Measurements from ENCODE around the gene FSD1L. TPM values are rescaled to one million over a fixed set of nuclear protein-coding genes. Genes with fewer than 3 reads are reported as not detected.

FSD1L gene
- total RNA-seq, 1 experiment from 2014 or later: 5.5 TPM

DNA sequence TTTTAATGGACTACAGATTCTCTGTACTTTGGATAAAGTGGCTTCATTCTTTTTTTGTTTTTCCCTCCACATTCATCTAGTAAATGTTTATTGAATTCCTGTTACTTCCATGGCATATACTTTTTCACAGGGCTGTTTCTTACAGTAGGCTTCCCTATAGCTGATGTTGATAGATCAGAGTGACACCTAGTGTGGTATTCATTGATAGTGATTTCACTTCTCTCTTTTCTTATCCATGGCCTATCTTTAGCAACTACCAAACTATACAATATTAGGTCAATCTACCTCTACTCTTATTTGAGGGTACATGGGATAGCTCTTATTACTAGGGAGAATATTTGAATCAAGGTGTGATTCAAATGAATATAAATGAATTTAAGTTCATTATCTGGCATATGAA, 35.8 kb downstream of the FSD1L start:
- Histone ChIP-seq H3K9ac (ENCODE audit: extremely low read depth, insufficient read length, low read length) (no peak overlapping the region), H3K4me2 (ENCODE audit: insufficient read depth, insufficient read length, low read length) (no peak overlapping the region), H4K20me1 (ENCODE audit: control insufficient read depth, insufficient read depth, insufficient read length) (no peaks in the 10 kb centered on the region), H4K91ac (ENCODE audit: insufficient read length, low read depth, low read length) (no peak overlapping the region), H2BK12ac (ENCODE audit: insufficient read length, low read depth, low read length) (no peak overlapping the region), H3K9me3 (ENCODE audit: control insufficient read depth, low read depth, low read length) (no peaks in the 10 kb centered on the region), H3K23me2 (ENCODE audit: insufficient read length, low read depth, low read length, poor library complexity, severe bottlenecking) (no peaks in the 10 kb centered on the region), H3K23ac (ENCODE audit: insufficient read length, low read depth, low read length) (no peak overlapping the region), H2BK5ac (ENCODE audit: insufficient read length, low read length) (no peak overlapping the region), H4K5ac (ENCODE audit: insufficient read length, low read depth, low read length) (no peak overlapping the region), H3K79me2 (ENCODE audit: insufficient read depth, low read length) (no peaks in the 10 kb centered on the region), H4K8ac (replicated peaks; ENCODE audit: insufficient read length, low read depth, low read length) (no peak overlapping the region), H3K79me1 (ENCODE audit: insufficient read depth, low read depth, low read length, poor library complexity, severe bottlenecking) (no peaks in the 10 kb centered on the region), H3K27ac (ENCODE audit: insufficient read length, low read depth, low read length) (no peak overlapping the region), H2BK20ac (ENCODE audit: low read depth, low read length, poor library complexity, severe bottlenecking) (no peak overlapping the region), H3K56ac (ENCODE audit: insufficient read length, low read depth, low read length) (no peak overlapping the region), H3K18ac (ENCODE audit: insufficient read length, low read depth, low read length) (no peak overlapping the region), H2BK15ac (ENCODE audit: low read depth, low read length) (no peak overlapping the region), H3K4ac (ENCODE audit: low read depth, low read length) (no peak overlapping the region), H3K4me1 (ENCODE audit: insufficient read depth, low read length) (no peaks in the 10 kb centered on the region), H2BK120ac (ENCODE audit: low read depth, low read length, poor library complexity, severe bottlenecking) (no peak overlapping the region), H3K14ac (ENCODE audit: insufficient read depth, low read length) (no peak overlapping the region), H3T11ph (ENCODE audit: low read length) (no peak overlapping the region), H3K27me3 (ENCODE audit: insufficient read depth, low read length) (no peaks in the 10 kb centered on the region), H2AFZ (ENCODE audit: low read length) (no peak overlapping the region), H2AK5ac (ENCODE audit: insufficient read length, low read length) (no peak overlapping the region)
- Mint-ChIP-seq H3K36me3 (ENCODE audit: insufficient read depth in 1 of 3, low read depth in 3 of 3) (peaks cover 4 to 14% (median 7%) of the 10 kb centered on the region in 3 experiments), H3K4me3 (no peak overlapping the region), H3K27me3 (ENCODE audit: low read depth) (no peaks in the 10 kb centered on the region), H3K4me1 (no peaks in the 10 kb centered on the region), H3K9me3 (no peaks in the 10 kb centered on the region), H3K27ac (no peak overlapping the region)
- no peak for DNase-seq
- TF ChIP-seq, protein P1, sequence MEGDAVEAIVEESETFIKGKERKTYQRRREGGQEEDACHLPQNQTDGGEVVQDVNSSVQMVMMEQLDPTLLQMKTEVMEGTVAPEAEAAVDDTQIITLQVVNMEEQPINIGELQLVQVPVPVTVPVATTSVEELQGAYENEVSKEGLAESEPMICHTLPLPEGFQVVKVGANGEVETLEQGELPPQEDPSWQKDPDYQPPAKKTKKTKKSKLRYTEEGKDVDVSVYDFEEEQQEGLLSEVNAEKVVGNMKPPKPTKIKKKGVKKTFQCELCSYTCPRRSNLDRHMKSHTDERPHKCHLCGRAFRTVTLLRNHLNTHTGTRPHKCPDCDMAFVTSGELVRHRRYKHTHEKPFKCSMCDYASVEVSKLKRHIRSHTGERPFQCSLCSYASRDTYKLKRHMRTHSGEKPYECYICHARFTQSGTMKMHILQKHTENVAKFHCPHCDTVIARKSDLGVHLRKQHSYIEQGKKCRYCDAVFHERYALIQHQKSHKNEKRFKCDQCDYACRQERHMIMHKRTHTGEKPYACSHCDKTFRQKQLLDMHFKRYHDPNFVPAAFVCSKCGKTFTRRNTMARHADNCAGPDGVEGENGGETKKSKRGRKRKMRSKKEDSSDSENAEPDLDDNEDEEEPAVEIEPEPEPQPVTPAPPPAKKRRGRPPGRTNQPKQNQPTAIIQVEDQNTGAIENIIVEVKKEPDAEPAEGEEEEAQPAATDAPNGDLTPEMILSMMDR (conservative IDR thresholded peaks at IDR 0.05): no peak

Data from H9 (cell line).